LNCaP clone FGC (cell line): ENCODE data around the gene ENHO.
"Not testable (repeated sequence)": the region's sequence is repeated elsewhere in the genome, so short reads cannot be mapped to it uniquely, and the experiment has no call there.

Source experiments
- DNase-seq: peaks from one replicate; pipeline ENCODE4 v3.0.0-alpha.2; 2011; ENCODE audit warnings: low read depth
- H3K4me3 ChIP-seq: 2 replicates; pipeline ENCODE4 v1.5.1; 2011; ENCODE audit warnings: mild to moderate bottlenecking, low read depth, low read length, control low read depth
- TF ChIP-seq, protein P1 (sequence below): IDR thresholded peaks from 2 replicates; pipeline ENCODE4 v1.5.1; 2012; ENCODE audit warnings: mild to moderate bottlenecking; ENCODE audit not compliant: control insufficient read depth, insufficient read depth; ENCODE audit errors: extremely low read depth

The ENHO gene

DNA sequence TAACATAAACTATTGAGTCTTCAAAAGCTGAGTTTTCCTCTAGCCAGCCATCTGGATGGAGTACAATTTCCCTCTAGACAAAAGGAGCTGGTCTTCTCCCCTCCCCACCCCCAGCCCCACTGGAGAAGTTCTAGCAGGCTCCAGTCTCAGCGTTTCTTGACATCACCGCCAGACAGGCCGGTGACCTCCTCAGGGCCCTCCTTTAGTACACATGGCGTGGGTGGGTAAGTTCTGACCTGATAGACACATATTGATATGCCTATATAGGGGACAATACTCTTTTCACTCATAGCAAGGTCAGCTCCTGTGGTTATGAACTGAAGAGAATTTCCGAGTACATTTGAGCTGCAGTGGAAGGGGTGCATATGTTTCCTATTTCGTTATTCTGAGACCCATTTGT lies 37.0 kb downstream of the ENHO start:
- DNase-seq, result no peak
- TF ChIP-seq, protein P1, sequence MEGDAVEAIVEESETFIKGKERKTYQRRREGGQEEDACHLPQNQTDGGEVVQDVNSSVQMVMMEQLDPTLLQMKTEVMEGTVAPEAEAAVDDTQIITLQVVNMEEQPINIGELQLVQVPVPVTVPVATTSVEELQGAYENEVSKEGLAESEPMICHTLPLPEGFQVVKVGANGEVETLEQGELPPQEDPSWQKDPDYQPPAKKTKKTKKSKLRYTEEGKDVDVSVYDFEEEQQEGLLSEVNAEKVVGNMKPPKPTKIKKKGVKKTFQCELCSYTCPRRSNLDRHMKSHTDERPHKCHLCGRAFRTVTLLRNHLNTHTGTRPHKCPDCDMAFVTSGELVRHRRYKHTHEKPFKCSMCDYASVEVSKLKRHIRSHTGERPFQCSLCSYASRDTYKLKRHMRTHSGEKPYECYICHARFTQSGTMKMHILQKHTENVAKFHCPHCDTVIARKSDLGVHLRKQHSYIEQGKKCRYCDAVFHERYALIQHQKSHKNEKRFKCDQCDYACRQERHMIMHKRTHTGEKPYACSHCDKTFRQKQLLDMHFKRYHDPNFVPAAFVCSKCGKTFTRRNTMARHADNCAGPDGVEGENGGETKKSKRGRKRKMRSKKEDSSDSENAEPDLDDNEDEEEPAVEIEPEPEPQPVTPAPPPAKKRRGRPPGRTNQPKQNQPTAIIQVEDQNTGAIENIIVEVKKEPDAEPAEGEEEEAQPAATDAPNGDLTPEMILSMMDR, result no peak
- H3K4me3 ChIP-seq, result no peak overlapping the region

DNA sequence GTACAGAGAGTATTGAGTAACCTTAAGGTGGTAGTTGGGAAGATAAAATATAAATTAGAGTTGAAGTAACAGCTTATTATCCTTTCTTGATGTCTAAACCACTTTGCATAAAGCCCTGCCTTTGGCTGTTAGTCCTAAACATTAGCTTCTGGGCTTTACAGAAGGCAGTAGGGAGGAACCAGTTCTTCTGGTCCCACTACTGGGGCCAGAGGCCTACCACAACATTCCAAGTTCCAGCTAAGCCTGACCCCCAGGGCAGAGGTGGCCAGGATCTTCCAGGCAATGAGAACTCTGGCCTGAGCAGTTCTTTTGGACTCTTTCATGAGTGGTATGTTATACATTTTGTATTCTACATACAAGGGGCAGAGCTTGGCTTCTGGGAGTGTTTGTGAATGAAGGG lies 38.1 kb downstream of the ENHO start:
- no peak overlapping the region for H3K4me3 ChIP-seq
- DNase-seq, result no peak
- TF ChIP-seq, protein P1, result no peak

DNA sequence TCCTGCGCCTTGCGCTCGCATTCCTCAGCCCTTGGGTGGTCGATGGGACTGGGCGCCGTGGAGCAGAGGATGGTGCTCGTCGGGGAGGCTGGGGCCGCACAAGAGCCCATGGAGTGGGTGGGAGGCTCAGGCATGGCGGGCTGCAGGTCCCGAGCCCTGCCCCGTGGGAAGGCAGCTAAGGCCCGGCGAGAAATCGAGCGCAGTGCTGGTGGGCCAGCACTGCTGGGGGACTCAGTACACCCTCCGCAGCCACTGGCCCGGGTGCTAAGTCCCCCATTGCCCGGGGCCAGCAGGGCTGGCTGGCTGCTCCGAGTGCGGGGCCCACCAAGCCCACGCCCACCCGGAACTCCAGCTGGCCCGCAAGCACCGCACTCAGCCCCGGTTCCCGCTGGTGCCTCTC lies 40.0 kb downstream of the ENHO start:
- not testable (repeated sequence) for H3K4me3 ChIP-seq, DNase-seq

DNA sequence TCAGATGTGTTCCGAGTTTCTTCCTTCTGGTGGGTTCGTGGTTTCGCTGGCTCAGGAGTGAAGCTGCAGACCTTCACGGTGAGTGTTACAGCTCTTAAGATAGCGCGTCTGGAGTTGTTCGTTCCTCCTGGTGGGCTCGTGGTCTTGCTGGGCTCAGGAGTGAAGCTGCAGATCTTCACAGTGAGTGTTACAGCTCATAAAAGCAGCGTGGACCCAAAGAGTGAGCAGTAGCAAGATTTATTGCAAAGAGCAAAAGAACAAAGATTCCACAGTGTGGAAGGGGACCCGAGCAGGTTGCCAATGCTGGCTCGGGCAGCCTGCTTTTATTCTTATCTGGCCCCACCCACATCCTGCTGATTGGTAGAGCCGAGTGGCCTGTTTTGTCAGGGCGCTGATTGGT lies 41.2 kb downstream of the ENHO start:
- H3K4me3 ChIP-seq, DNase-seq: not testable (repeated sequence)

DNA sequence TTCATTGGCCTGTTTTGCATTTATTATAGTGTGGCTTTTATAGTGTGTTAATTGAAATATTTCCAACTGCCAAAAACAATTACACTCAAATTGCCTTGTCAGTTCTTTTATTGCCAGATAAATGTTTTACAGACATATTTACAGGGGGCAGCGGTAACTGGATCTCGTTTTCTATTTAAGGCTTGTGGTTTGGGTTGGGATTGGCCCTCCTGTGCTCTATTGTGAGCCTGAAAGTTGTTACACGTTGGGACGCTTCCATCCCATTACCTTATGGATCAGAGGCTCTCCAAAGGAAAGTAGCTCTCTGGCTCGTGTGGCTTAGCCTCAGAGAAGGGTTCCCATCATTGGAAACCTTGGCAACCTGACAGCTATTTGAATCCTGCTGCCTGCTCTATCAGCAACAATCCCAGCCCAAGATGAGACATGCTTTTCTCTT lies 43.3 kb downstream of the ENHO start:
- DNase-seq, result no peak
- no peak overlapping the region for H3K4me3 ChIP-seq
- TF ChIP-seq, protein P1, result no peak

DNA sequence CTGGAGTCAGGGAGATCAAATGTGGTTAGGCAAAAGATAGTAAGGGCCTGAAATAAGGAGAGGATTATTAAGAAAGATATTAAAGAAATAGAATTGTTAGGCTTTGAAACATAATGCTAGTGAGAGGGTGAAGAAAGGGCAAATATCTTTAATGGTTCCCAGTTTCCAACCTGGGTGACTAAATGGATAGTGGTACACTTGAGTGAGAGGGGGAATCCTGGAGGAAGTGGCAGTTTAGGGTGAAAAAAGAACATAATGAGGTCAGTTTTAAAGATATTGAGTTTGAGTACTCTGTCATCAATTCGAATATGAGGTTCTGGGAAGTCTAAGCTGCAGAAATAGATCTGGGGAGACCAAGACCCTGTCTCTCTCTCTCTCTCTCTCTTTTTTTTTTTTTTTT lies 45.2 kb downstream of the ENHO start:
- H3K4me3 ChIP-seq, result no peak overlapping the region
- TF ChIP-seq, protein P1, result no peak
- DNase-seq, result no peak

DNA sequence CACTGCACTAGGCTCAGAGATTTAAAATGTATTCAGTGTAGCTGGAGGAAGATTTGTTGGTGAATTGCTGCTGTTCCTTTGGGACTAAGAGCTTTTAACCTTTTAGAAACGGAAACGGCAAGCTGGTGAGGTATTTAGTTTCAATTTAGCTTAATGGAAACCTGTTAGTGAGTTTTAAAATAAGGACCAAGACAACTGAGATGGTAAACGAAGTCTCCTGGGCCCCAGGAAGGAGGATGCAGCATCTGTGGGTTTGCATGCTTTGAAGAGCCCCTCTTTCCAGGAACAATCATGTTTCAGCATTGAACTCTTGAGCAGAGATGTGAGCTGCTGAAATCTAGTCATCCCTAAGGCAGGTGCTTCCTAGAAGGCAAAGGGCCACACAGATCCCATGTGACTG lies 47.7 kb downstream of the ENHO start:
- no peak for DNase-seq
- H3K4me3 ChIP-seq, result no peak overlapping the region
- TF ChIP-seq, protein P1, result no peak
